ENCODE results near the gene OXT. TPM values are rescaled to one million over a fixed set of nuclear protein-coding genes. Genes with fewer than 3 reads are reported as not detected.
"Not testable (repeated sequence)": the region's sequence is repeated elsewhere in the genome, so short reads cannot be mapped to it uniquely, and the experiment has no call there.

The OXT gene
- total and polyA plus RNA-seq, 3 experiments from 2014 or later = 0.79 to 1.4 TPM; not detected in 1

DNA sequence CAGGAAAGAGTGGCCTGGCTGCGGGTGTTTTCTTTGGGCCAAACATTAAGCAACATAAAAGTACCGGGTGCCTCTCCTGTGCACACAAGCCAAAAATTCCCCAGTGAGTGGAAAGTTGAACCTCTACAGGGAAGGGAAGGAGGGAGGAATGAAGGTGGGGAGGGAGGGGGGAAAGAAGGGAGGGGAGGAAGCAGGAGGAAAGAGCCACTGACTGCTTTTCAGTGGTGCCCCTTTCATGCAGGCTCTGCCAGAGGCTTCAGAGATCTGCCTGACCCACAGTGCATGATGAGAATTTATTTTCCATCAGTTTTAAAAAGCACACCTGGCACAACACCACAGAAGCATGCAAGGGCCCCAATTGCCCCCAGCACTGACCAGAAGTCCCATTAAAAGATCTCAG is 40.6 kb downstream of the OXT start:
- Mint-ChIP-seq H3K9me3 (no peaks in the 10 kb centered on the region), H3K4me3 (no peak overlapping the region), H3K27me3 (peaks cover 0 to 1% of the 10 kb centered on the region in 2 donors), H3K27ac (no peak overlapping the region), H3K36me3 (peaks cover 6 to 59% (median 11%) of the 10 kb centered on the region in 3 donors), H3K4me1 (peaks cover 2 to 10% (median 4%) of the 10 kb centered on the region in 3 donors)
- Histone ChIP-seq H3K4me1 (ENCODE audit: insufficient read depth, low read length) (no peaks in the 10 kb centered on the region), H3K27ac (ENCODE audit: low read depth, low read length) (no peak overlapping the region), H3K27me3 (ENCODE audit: insufficient read depth, low read length, poor library complexity, severe bottlenecking) (no peaks in the 10 kb centered on the region), H3K9me3 (ENCODE audit: low read length) (no peaks in the 10 kb centered on the region), H3K36me3 (ENCODE audit: insufficient read depth, low read length) (no peaks in the 10 kb centered on the region), H3K4me3 (ENCODE audit: low read length) (no peak overlapping the region)
- ChIA-PET CTCF (no interaction called here), POLR2A (no interaction called here)
- DNase-seq = no peak

DNA sequence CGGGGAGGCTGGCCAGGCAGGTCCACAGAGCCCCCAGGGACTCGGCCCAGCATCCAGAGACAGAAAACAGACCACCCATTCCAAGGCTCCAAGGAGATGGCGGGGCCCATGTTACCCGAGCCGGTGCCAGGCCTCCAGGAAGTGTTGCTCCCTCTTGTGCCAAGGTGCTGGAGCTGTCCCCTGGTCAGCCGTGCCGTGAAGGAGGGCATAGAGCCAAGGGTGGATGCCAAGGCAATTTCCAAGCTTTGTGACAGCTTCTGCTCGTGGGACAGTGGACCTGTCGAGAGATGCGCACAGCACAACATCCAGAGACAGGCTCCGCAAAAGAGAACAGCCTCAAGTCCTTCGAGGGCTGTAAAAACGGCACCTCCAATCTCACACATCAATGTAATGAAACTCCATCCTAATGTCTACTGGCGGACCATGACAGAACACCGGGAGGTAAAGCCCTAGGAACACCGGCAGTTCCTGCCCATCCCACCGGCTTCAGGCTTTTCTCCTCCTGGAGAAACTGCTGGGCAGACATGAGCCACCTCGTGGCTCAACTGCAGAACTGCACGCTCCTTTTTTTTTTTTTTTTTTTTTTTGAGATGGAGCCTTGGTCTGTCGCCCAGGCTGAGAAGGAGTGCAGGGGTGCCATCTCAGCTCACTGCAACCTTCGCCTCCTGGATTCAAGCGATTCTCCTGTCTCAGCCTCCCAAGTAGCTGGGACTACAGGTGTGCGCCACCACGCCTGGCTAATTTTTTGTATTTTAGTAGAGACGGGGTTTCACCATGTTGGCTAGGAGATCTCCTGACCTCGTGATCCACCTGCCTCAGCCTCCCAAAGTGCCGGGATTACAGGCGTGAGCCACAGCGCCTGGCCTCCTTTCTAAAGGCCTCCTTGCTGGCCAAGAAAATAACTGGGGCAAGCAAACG is 44.0 kb downstream of the OXT start:
- ChIA-PET CTCF (interaction anchor here (0.6 to 2.8 kb wide), 7 partner anchors 8 to 1822 kb away, joined by 3 to 18 read pairs (median 4); no protein-coding TSS in a partner anchor), POLR2A (no interaction called here)
- H3K4me3 ChIP-seq (ENCODE audit: low read length) = no peak overlapping the region
- no peak overlapping the region for H3K27ac ChIP-seq (ENCODE audit: low read depth, low read length)
- H3K9me3 Mint-ChIP-seq = no peaks in the 10 kb centered on the region
- no peaks in the 10 kb centered on the region for H3K9me3 ChIP-seq (ENCODE audit: low read length)
- no peaks in the 10 kb centered on the region for H3K27me3 ChIP-seq (ENCODE audit: insufficient read depth, low read length, poor library complexity, severe bottlenecking)
- H3K36me3 ChIP-seq (ENCODE audit: insufficient read depth, low read length) = no peaks in the 10 kb centered on the region
- DNase-seq = peak in 2 of 5 donors; percentile 21 to 49
- H3K27me3 Mint-ChIP-seq = peaks cover 0 to 1% of the 10 kb centered on the region in 2 donors
- peak overlapping the region in 1 of 8 donors; percentile 94 for H3K27ac Mint-ChIP-seq
- H3K4me1 ChIP-seq (ENCODE audit: insufficient read depth, low read length) = no peaks in the 10 kb centered on the region
- H3K4me3 Mint-ChIP-seq = no peak overlapping the region
- peaks cover 3 to 13% (median 4%) of the 10 kb centered on the region in 3 donors for H3K4me1 Mint-ChIP-seq
- peaks cover 6 to 49% (median 11%) of the 10 kb centered on the region in 3 donors for H3K36me3 Mint-ChIP-seq

DNA sequence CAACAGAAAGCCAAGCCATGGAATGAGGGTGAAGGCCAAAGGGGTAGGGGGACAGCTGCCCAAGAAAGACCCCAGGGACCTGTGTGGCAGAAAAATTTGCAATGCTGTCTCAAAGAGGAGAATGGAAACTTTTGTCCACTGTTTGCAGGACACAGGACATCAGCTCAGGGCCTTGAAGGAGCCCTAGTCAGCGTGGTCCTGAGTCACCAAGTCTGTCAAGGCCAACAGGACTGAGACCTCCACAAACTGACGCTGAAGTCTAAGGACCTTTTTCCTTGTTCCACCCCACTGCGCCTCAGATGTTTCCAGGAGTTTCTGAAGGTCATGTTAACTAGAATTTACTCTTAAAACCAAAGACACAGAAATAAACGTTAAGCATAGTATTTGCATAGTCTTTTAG is 44.9 kb downstream of the OXT start:
- Histone ChIP-seq H3K4me1 (ENCODE audit: insufficient read depth, low read length) (peaks cover 9% of the 10 kb centered on the region), H3K4me3 (ENCODE audit: low read length) (no peak overlapping the region), H3K36me3 (ENCODE audit: insufficient read depth, low read length) (no peaks in the 10 kb centered on the region), H3K27ac (ENCODE audit: low read depth, low read length) (no peak overlapping the region), H3K27me3 (ENCODE audit: insufficient read depth, low read length, poor library complexity, severe bottlenecking) (no peaks in the 10 kb centered on the region), H3K9me3 (ENCODE audit: low read length) (no peaks in the 10 kb centered on the region)
- no peak overlapping the region for H3K4me3 Mint-ChIP-seq
- peaks cover 0 to 1% of the 10 kb centered on the region in 2 donors for H3K27me3 Mint-ChIP-seq
- no peak overlapping the region for H3K27ac Mint-ChIP-seq
- H3K9me3 Mint-ChIP-seq = no peaks in the 10 kb centered on the region
- H3K36me3 Mint-ChIP-seq = peaks cover 8 to 50% (median 9%) of the 10 kb centered on the region in 3 donors
- DNase-seq = no peak
- POLR2A ChIA-PET = no interaction called here
- peaks cover 10 to 20% (median 13%) of the 10 kb centered on the region in 3 donors for H3K4me1 Mint-ChIP-seq
- CTCF ChIA-PET = interaction anchor here (1.4 to 2.8 kb wide), 3 partner anchors 13 to 47 kb away, joined by 5 to 7 read pairs (median 5); no protein-coding TSS in a partner anchor

DNA sequence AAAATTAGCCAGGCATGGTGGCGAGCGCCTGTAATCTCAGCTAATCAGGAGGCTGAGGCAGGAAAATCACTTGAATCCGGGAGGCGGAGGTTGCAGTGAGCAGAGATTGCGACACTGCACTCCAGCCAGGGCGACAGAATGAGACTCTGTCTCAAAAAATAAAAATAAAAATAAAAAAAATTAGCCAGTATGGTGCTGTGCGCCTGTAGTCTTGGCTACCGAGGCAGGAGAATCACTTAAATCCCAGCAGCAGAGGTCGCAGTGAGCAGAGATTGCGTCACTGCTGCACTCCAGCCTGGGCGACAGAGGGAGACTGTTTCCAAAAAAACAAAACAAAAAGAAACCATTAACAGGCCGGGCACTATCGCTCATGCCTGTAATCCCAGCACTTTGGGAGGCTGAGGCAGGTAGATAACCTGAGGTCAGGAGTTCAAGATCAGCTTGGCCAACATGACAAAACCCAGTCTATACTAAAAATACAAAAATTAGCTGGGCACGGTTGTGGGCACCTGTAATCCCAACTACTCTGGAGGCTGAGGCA is 46.5 kb downstream of the OXT start:
- H3K27me3 ChIP-seq (ENCODE audit: insufficient read depth, low read length, poor library complexity, severe bottlenecking); H3K27ac ChIP-seq (ENCODE audit: low read depth, low read length); POLR2A ChIA-PET; H3K27me3 Mint-ChIP-seq; H3K36me3 ChIP-seq (ENCODE audit: insufficient read depth, low read length); H3K4me3 ChIP-seq (ENCODE audit: low read length); H3K4me3 Mint-ChIP-seq; H3K9me3 ChIP-seq (ENCODE audit: low read length); H3K9me3 Mint-ChIP-seq: not testable (repeated sequence)
- peaks cover 25% of the 10 kb centered on the region for H3K4me1 ChIP-seq (ENCODE audit: insufficient read depth, low read length)
- CTCF ChIA-PET = interaction anchor here (0.6 to 1.8 kb wide), 4 partner anchors 12 to 261 kb away, joined by 3 to 6 read pairs (median 4); no protein-coding TSS in a partner anchor
- DNase-seq = peak in 2 of 5 donors; percentile 18 to 52
- H3K4me1 Mint-ChIP-seq = peaks cover 19 to 36% (median 29%) of the 10 kb centered on the region in 3 donors
- H3K36me3 Mint-ChIP-seq = peaks cover 6 to 56% (median 21%) of the 10 kb centered on the region in 3 donors
- H3K27ac Mint-ChIP-seq = peak overlapping the region in 2 of 8 donors; percentile 43 to 46

DNA sequence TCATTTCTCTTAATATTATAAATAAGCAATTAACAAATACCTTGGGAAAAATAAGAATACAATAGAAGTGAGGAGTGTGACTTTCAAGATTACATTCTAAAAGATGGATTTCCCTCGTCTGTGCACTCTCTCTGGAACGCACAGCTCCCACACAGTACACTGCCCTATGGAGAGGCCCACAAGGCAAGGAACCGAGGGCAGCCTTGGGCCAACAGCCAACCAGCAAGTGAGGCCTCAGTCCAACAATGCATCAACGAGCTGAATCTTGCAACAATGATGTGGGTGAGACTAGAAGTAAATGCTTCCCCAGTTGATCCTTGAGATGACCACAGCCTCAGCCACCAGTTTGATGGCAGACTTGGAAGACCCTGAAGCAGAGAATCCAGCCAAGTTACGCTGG is 47.6 kb downstream of the OXT start:
- DNase-seq = no peak
- Mint-ChIP-seq H3K27me3 (no peaks in the 10 kb centered on the region), H3K4me3 (no peak overlapping the region), H3K36me3 (peaks cover 3 to 53% (median 20%) of the 10 kb centered on the region in 3 donors), H3K27ac (no peak overlapping the region), H3K9me3 (peaks cover 0 to 2% (median 0%) of the 10 kb centered on the region in 5 donors), H3K4me1 (peaks cover 26 to 45% (median 39%) of the 10 kb centered on the region in 3 donors)
- ChIA-PET POLR2A (no interaction called here), CTCF (interaction anchor here (0.6 kb wide), 1 partner anchor 33 kb away, joined by 3 read pairs; no protein-coding TSS in a partner anchor)
- Histone ChIP-seq H3K4me1 (ENCODE audit: insufficient read depth, low read length) (peaks cover 34% of the 10 kb centered on the region), H3K4me3 (ENCODE audit: low read length) (no peak overlapping the region), H3K9me3 (ENCODE audit: low read length) (no peaks in the 10 kb centered on the region), H3K36me3 (ENCODE audit: insufficient read depth, low read length) (no peaks in the 10 kb centered on the region), H3K27ac (ENCODE audit: low read depth, low read length) (no peak overlapping the region), H3K27me3 (ENCODE audit: insufficient read depth, low read length, poor library complexity, severe bottlenecking) (no peaks in the 10 kb centered on the region)

DNA sequence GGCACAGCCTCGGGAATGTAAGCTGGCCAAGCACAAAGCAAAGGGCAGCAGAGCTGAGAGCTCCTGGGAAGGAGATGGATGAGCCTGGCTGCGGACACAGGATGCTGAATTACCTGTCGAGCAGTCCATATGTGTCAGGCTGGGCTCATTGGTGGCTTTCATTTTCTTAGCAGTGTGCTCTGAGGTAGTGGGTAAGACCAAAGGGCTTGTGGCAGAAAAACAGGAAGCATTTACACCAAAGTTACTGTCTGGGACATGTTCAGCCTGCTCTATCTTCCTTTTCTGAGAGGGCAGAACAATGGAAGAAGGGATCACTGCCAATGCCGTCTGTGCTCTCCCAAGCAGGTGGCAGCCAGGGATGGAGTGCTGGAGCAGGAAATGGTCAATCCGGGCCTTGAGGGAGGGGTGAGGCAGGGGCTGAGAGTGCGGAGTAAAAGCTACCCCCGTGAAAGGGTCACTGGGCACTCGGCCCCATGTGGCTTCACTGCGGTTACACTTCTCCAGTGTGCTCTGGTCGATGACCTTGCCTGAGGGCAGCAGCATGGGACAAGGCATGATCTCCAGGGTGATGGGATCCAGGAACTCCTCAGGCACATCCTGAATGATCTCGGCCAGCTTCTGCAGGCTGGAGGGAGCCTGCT is 50.0 kb downstream of the OXT start:
- Histone ChIP-seq H3K27ac (ENCODE audit: low read depth, low read length) (no peak overlapping the region), H3K36me3 (ENCODE audit: insufficient read depth, low read length) (no peaks in the 10 kb centered on the region), H3K4me1 (ENCODE audit: insufficient read depth, low read length) (peaks cover 34% of the 10 kb centered on the region), H3K9me3 (ENCODE audit: low read length) (no peaks in the 10 kb centered on the region), H3K27me3 (ENCODE audit: insufficient read depth, low read length, poor library complexity, severe bottlenecking) (no peaks in the 10 kb centered on the region), H3K4me3 (ENCODE audit: low read length) (peak overlapping the region; percentile 53)
- CTCF ChIA-PET = interaction anchor here (0.9 kb wide), 1 partner anchor 68 kb away, joined by 3 read pairs; no protein-coding TSS in a partner anchor
- no peaks in the 10 kb centered on the region for H3K27me3 Mint-ChIP-seq
- peak overlapping the region; percentile 38 to 93 (median 80) for H3K27ac Mint-ChIP-seq
- peak in 2 of 5 donors; percentile 17 to 72 for DNase-seq
- peaks cover 0 to 2% (median 0%) of the 10 kb centered on the region in 5 donors for H3K9me3 Mint-ChIP-seq
- peaks cover 25 to 37% (median 35%) of the 10 kb centered on the region in 3 donors for H3K4me1 Mint-ChIP-seq
- H3K4me3 Mint-ChIP-seq = peak overlapping the region in 3 of 7 donors; percentile 51 to 58 (median 55)
- POLR2A ChIA-PET = no interaction called here
- H3K36me3 Mint-ChIP-seq = peaks cover 3 to 44% (median 17%) of the 10 kb centered on the region in 3 donors

All from CD8-positive, alpha-beta memory T cell (primary cell).